ENCODE results near the gene FKBP6.
"Not testable (repeated sequence)": the region's sequence is repeated elsewhere in the genome, so short reads cannot be mapped to it uniquely, and the experiment has no call there.

FKBP6 gene, protein sequence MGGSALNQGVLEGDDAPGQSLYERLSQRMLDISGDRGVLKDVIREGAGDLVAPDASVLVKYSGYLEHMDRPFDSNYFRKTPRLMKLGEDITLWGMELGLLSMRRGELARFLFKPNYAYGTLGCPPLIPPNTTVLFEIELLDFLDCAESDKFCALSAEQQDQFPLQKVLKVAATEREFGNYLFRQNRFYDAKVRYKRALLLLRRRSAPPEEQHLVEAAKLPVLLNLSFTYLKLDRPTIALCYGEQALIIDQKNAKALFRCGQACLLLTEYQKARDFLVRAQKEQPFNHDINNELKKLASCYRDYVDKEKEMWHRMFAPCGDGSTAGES

DNA sequence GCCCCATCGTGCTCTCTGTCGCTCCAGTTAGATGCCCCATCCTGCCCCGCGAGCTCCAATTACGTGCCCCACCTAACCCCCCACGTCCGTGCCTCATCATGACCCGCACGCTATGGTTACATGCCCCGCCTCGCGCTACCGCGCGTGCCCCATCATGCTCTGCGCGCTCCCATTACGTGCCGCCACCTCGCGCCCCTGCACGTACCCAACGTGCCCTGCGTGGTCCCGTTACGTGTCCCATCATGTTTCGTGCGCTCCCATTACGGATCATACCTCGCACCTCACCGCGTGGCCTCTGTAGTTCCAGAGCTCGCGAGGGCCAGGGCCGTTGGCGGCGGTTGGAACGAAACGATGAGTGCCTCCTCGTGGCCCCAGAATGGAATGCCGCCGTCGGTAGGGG lies at the start of gene FKBP6, which contains the start of gene TRIM50:
Gene FKBP6 (plus strand): TSS at position 240 of the 400 bp plus-strand sequence. CDS start 268 bp downstream, outside the sequence.
Gene TRIM50 (minus strand): TSS at position 161 of the 400 bp plus-strand sequence. CDS start 3,295 bp downstream, outside the sequence.
- not testable (repeated sequence) for DNase-seq

GRCh38 chr7:73297235-73297634 lies 30.7 kb upstream of the FKBP6 start:
- DNase-seq: not testable (repeated sequence)

GRCh38 chr7:73297706-73298105 lies 30.3 kb upstream of the FKBP6 start:
- DNase-seq: not testable (repeated sequence)

DNA sequence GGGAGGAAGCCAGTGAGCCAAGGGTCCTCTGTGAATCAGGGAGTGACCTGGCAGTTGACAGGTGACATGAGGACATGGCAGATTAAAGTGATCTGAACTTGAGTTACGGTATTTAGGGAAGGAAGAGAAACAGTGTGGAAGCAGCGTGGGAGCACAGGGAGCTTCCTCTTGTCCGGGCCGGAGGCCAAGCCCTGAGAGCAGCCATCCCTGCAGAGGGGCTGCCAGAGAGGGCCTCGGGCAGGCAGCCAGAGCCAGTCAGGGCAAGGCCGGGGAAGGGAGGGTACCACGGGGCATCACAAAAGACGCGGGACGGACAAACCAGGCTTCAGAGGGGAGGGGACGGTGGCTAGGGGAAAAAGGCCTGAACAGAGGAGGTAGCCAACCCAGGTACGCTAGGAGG lies 28.1 kb upstream of the FKBP6 start:
- DNase-seq: not testable (repeated sequence)

GRCh38 chr7:73301108-73301507 lies 26.9 kb upstream of the FKBP6 start:
- DNase-seq: not testable (repeated sequence)

GRCh38 chr7:73302846-73303245 lies 25.1 kb upstream of the FKBP6 start:
- DNase-seq: not testable (repeated sequence)

DNA sequence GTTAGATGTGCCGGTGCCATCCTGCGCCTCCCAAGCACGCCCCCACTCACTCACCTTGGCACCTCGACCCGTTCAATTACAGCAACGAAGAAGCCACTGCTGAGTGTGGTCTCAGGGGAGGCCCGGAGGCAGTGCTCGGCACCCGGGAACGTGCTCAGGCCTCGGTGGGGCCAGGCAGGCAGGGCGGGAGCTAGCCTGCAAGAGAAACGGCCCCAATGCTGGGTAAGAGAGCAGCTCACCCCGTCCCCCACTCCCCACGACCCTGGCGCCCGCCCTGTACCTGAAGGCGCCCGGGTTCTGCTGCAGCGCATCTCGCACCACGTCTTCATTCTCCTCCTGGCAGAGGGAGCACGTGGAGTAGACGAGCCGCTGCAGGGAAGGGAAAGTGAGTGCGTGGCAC lies 24.4 kb upstream of the FKBP6 start:
- no peak for DNase-seq

- no peak for DNase-seq
Measured at GRCh38 chr7:73304071-73304470, 23.9 kb upstream of the FKBP6 start.

DNA sequence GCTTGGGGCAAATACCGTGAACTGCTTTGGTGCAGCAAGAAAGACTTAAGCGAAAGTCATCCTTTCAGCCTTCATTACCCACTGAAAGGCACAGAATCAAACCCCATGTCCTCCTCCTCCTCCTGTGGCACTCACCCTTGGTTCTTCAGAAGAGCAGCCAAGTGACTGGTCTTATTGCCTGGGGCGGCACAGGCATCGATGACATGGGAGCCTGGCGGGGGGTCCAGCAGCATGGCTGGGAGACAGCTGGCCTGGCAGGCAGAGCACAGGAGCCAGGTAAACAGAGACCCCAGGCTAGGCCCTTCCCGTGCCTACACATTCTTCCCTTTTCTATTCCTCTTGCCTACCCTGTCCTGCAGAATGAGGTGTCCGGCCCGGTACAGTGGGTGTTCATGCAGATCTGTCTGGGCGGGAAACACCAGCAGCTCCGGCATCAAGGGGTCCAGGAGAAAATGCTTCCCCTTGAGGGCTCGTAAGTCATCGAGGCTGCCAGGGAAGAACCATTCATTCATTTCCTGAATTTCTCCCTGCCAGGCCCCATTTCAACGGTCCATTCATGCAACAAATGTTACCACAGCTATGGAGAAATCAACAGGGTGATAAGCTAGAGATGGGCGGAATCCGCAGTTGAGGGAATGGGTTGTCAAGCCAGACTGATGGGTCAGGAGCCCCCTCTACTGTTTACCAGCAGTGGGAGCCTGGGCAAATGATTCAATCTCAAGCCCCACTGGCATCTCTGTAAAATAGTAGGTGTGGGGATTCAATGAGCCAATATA lies 23.2 kb upstream of the FKBP6 start:
- not testable (repeated sequence) for DNase-seq

- no peak for DNase-seq
Measured at GRCh38 chr7:73307436-73307835, 20.5 kb upstream of the FKBP6 start.

- DNase-seq: no peak
Measured at GRCh38 chr7:73308074-73308664, 19.8 kb upstream of the FKBP6 start.

- peak; percentile 87 to 91 for DNase-seq
Measured at GRCh38 chr7:73308665-73309214, 19.2 kb upstream of the FKBP6 start, which contains the start of gene NSUN5. NSUN5 (minus strand) TSS chr7:73308826; CDS start chr7:73308790, 36 bp downstream.

DNA sequence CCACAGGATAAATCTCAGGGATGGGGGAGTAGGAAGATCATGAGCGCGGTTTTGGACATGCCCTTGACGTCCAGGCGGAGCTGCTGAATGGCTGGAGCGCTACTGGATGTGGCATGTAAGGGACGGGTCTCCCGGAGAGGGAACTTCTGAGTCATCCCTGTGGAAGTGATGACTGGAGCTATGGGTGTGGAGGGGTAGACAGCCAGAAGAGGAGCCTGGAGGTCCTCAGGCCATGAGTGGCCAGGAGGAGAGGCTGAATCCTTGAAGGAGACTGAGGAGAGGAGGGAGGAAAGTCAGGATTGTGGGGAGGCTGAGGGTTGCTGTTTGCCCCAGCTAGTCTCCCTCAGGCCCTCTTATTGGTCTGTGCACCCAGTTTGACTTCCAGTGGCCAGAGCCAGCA lies 16.5 kb upstream of the FKBP6 start:
- DNase-seq: not testable (repeated sequence)

- DNase-seq: no peak
Measured at GRCh38 chr7:73312831-73313520, 15.0 kb upstream of the FKBP6 start.

- DNase-seq: no peak
Measured at GRCh38 chr7:73313521-73313906, 14.4 kb upstream of the FKBP6 start.

DNA sequence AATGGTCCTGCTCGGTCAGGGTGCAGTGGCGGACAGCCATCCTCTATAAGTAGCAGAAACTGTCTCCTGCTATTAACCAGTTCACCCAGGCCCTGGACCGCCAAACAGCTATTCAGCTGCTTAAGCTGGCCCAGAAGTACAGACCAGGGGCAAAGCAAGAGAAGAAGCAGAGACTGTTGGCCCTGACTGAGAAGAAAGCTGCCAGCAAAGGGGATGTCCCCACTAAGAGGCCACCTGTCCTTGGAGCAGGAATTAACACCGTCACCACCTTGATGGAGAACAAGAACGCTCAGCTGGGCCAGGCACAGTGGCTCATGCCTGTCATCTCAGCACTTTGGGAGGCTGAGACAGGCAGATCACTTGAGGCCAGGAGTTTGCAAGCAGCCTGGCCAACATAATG lies 13.7 kb upstream of the FKBP6 start:
- no peak for DNase-seq

DNA sequence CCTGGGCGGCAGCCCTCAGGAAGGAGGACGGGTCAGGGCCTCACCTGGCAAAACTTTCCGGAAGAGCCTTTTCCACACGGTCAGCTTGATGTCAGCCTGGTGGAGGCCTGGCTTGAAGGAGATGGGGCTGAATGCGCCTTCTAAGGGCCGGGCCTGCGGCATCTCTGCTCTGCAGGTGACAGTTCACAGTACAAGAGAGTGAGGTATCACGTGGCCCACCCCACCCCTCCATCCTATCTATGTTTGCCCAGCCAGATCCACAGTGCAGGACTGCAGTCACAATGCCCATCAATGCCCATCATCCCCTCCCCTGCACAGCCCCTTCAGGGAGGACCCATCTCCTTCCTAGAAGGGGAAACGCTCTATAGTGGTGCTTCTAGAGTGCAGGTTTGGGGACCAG lies 11.4 kb upstream of the FKBP6 start:
- no peak for DNase-seq

DNA sequence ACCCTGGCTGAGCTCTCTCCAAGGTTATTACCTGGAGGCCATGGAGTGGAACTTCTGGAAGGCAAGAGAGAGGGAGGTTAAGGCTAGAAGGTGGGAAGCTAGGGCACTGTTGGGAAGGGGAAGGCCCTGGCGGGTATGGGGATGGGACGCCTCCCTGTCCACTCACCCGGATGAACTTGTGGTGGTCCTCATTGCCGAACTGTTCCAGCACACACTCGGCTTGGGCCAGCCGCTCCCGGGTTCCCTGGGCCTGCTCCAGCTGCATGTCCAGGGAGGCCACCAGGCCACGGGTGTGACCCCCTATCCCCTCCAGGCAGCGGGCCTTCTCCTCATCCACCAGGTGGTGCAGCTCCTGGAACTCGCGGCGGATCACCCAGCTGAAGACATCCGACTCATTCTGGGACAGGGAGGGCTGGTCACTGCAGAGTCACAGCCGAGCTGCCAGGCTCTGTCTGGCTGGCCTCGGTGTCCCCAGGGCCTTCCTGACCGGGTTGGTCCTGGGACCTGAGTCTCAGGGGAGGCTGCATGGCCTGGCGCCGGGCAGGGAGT lies 9.2 kb upstream of the FKBP6 start:
- DNase-seq: not testable (repeated sequence)

- DNase-seq: not testable (repeated sequence)
Measured at GRCh38 chr7:73319541-73319940, 8.4 kb upstream of the FKBP6 start.

- not testable (repeated sequence) for DNase-seq
Measured at GRCh38 chr7:73320009-73320408, 8.0 kb upstream of the FKBP6 start.

GRCh38 chr7:73323434-73324080 lies 4.4 kb upstream of the FKBP6 start:
- DNase-seq: not testable (repeated sequence)

Measured in CD4-positive, alpha-beta T cell treated with Interferon alpha-2 for 1 hour (primary cell).